ENCODE results near the gene PSTPIP2. TPM values are rescaled to one million over a fixed set of nuclear protein-coding genes. Genes with fewer than 3 reads are reported as not detected.

PSTPIP2 gene
- total and polyA plus RNA-seq, 2 of the 8 experiments (the other 6 are each of a cell fraction or from before 2014, with no cell fraction given), result 1.8 to 2.4 TPM

GRCh38 chr18:46034230-46034629, 37.8 kb downstream of the PSTPIP2 start:
- H2BK5ac ChIP-seq (ENCODE audit: low read depth, low read length), result no peak overlapping the region
- H3K23me2 ChIP-seq (ENCODE audit: low read depth, low read length), result no peaks in the 10 kb centered on the region
- H2BK120ac ChIP-seq (replicated peaks; ENCODE audit: low read depth, low read length), result no peak overlapping the region
- H3K36me3 ChIP-seq (ENCODE audit: control insufficient read depth in 2 of 4, insufficient read depth in 4 of 4, low read length in 3 of 4), result no peaks in the 10 kb centered on the region
- no peak overlapping the region for H3K27ac ChIP-seq (ENCODE audit: low read depth, low read length)
- no peaks in the 10 kb centered on the region for H3K79me1 ChIP-seq (ENCODE audit: low read depth, low read length)
- no peak overlapping the region for H2AFZ ChIP-seq (ENCODE audit: low read length)
- no peak overlapping the region for H2BK20ac ChIP-seq (ENCODE audit: low read length)
- ChIA-PET CTCF (ENCODE audit: partially characterized antibody) (interaction anchor here (0.8 to 1.7 kb wide), 3 partner anchors 12 to 370 kb away, joined by 3 to 9 read pairs (median 4); no protein-coding TSS in a partner anchor), POLR2A (ENCODE audit: partially characterized antibody) (no interaction called here)
- no peak overlapping the region for H2BK15ac ChIP-seq (ENCODE audit: low read length)
- no peak overlapping the region for H3K23ac ChIP-seq (ENCODE audit: insufficient read length)
- no peak for FAIRE-seq
- H3K4me3 ChIP-seq (ENCODE audit: extremely low read depth in 1 of 4, insufficient read depth in 2 of 4, low read depth in 3 of 4, low read length in 4 of 4), result no peak overlapping the region
- no peaks in the 10 kb centered on the region for H3K79me2 ChIP-seq (ENCODE audit: control insufficient read depth in 1 of 2, insufficient read depth in 2 of 2, low read length in 2 of 2)
- WGBS, 2 experiments (ENCODE audit: extremely low coverage in 1 of 2, insufficient coverage in 1 of 2, insufficient read length in 1 of 2, insufficient replicate concordance in 2 of 2, low coverage in 1 of 2, low lambda C conversion rate in 2 of 2, missing lambda C conversion rate in 1 of 2), result 100% methylated on average over 1 of the region's 1 CpG; no CpG with 5 or more reads in 1 of the 2 experiments
- H4K5ac ChIP-seq (ENCODE audit: insufficient read length, low read depth, low read length), result no peak overlapping the region
- no peaks in the 10 kb centered on the region for H3K9me3 ChIP-seq (ENCODE audit: insufficient read depth in 2 of 2, low read depth in 1 of 2, low read length in 1 of 2)
- H2AK5ac ChIP-seq (ENCODE audit: low read depth, low read length), result no peak overlapping the region
- H3K27me3 ChIP-seq (replicated peaks in 1 of 4; ENCODE audit: control insufficient read depth in 3 of 4, extremely low read depth in 1 of 4, insufficient read depth in 3 of 4, low read length in 3 of 4), result peaks cover 2 to 5% (median 5%) of the 10 kb centered on the region in 4 experiments
- no peak overlapping the region for H2BK12ac ChIP-seq (ENCODE audit: low read depth, low read length)
- H3K4ac ChIP-seq (replicated peaks; ENCODE audit: insufficient read length, low read depth, low read length), result no peak overlapping the region
- no peak overlapping the region for H3K4me2 ChIP-seq (ENCODE audit: insufficient read depth in 1 of 2, low read depth in 2 of 2, low read length in 2 of 2)
- DNase-seq (ENCODE audit: low read depth in 1 of 2, low spot score in 2 of 2), result no peak
- no peak overlapping the region for H4K91ac ChIP-seq (replicated peaks; ENCODE audit: insufficient read length, low read length)
- H4K20me1 ChIP-seq (replicated peaks in 1 of 2; ENCODE audit: control insufficient read depth in 1 of 2, insufficient read depth in 2 of 2, low read length in 2 of 2), result no peaks in the 10 kb centered on the region
- TF ChIP-seq KDM4A (IDR thresholded peaks at IDR 0.05; ENCODE audit: low read depth, low read length, severe bottlenecking) (no peak), EP300 (IDR thresholded peaks at IDR 0.05; ENCODE audit: borderline replicate concordance in 1 of 2, low read depth in 2 of 2, low read length in 2 of 2) (no peak), SIN3A (conservative IDR thresholded peaks at IDR 0.05 in 1 of 2, IDR thresholded peaks at IDR 0.05 in 1 of 2; ENCODE audit: low read depth in 1 of 2, low read length in 2 of 2) (no peak), ATF3 (IDR thresholded peaks at IDR 0.05; ENCODE audit: insufficient read depth, low read depth, low read length) (no peak), CEBPB (IDR thresholded peaks at IDR 0.05; ENCODE audit: low read depth, low read length) (no peak), RXRA (IDR thresholded peaks at IDR 0.05; ENCODE audit: insufficient read depth, low read depth, low read length) (no peak), JUN (IDR thresholded peaks at IDR 0.05; ENCODE audit: low read depth, low read length) (no peak), NRF1 (IDR thresholded peaks at IDR 0.05; ENCODE audit: low read depth, low read length) (no peak)
- no peak overlapping the region for H4K8ac ChIP-seq (ENCODE audit: extremely low read depth, insufficient read depth, low read length)
- no peak overlapping the region for H3K9ac ChIP-seq (replicated peaks in 1 of 4; ENCODE audit: extremely low read depth in 1 of 4, low read depth in 3 of 4, low read length in 3 of 4)
- H3K18ac ChIP-seq (ENCODE audit: extremely low read depth, low read length), result no peak overlapping the region
- H3K4me1 ChIP-seq (replicated peaks in 1 of 4; ENCODE audit: control insufficient read depth in 3 of 4, insufficient read depth in 4 of 4, low read length in 3 of 4), result no peaks in the 10 kb centered on the region
- H3K56ac ChIP-seq (replicated peaks; ENCODE audit: insufficient read length, low read depth, low read length), result no peak overlapping the region
- H3K14ac ChIP-seq (ENCODE audit: insufficient read length), result no peak overlapping the region
